Esophagus muscularis mucosa (tissue), 4 donors: ENCODE data around the gene PKNOX1. TPM values are rescaled to one million over a fixed set of nuclear protein-coding genes. Genes with fewer than 3 reads are reported as not detected.
"Not testable (repeated sequence)": the region's sequence is repeated elsewhere in the genome, so short reads cannot be mapped to it uniquely, and the experiment has no call there.

Experiments used
- DNase-seq: peaks from one replicate; pipeline ENCODE4 v3.0.0-alpha.2; 2017; ENCODE audit errors: extremely low spot score
- H3K27ac ChIP-seq, 4 donors: fragments of 200-600 bp; sonication (generic); replicated peaks in 1 of 4; 1 replicate in 3 of 4; 2 replicates in 1 of 4; pipeline ENCODE4 v1.5.1; 2016 to 2019; ENCODE audit warnings: mild to moderate bottlenecking in 1 of 4
- H3K27me3 ChIP-seq, 4 donors: fragments of 200-600 bp; sonication (generic); one replicate each; pipeline versions ENCODE4 v1.5.1 to v1.6.0; 2016 to 2019
- H3K36me3 ChIP-seq, 4 donors: fragments of 200-600 bp; sonication (generic); one replicate each; pipeline ENCODE4 v1.5.1; 2016 to 2019
- H3K4me1 ChIP-seq, 4 donors: fragments of 200-600 bp; sonication (generic); one replicate each; pipeline ENCODE4 v1.5.1; 2016 to 2019
- H3K4me3 ChIP-seq, 4 donors: fragments of 200-600 bp; sonication (generic); 1 replicate in 2 of 4; 2 replicates in 2 of 4; pipeline ENCODE4 v1.5.1; 2016 to 2019; ENCODE audit warnings: mild to moderate bottlenecking in 4 of 4, moderate library complexity in 1 of 4
- H3K9me3 ChIP-seq, 4 donors: fragments of 200-600 bp; sonication (generic); 1 replicate in 3 of 4; 2 replicates in 1 of 4; pipeline ENCODE4 v1.5.1; 2016 to 2019
- EP300 ChIP-seq: sonication (generic); formaldehyde crosslinking; IDR thresholded peaks from one replicate; pipeline ENCODE4 v1.6.1; 2017; ENCODE audit warnings: antibody characterized with exemption
- POLR2A ChIP-seq: fragments of 450-650 bp; IDR thresholded peaks from one replicate; pipeline ENCODE4 v1.6.1; 2017; ENCODE audit warnings: antibody characterized with exemption, moderate library complexity, mild to moderate bottlenecking, low read depth
- POLR2AphosphoS5 ChIP-seq, 2 donors: sonication (generic); formaldehyde crosslinking; IDR thresholded peaks; one replicate each; pipeline ENCODE4 v1.6.1; 2017; ENCODE audit warnings: antibody characterized with exemption in 2 of 2
- WGBS: methylation state at CpG from one replicate; pipeline ENCODE4 v1.1.5; 2018; 5-methylcytosine and 5-hydroxymethylcytosine counted together
- intact Hi-C: fragments of 100-400 bp; cut with DNase I; formaldehyde crosslinking; loops from one replicate; pipeline ENCODE4 v1.15.1; 2023
- total RNA-seq, 4 donors: library from RNA; depleted of rRNA; stranded (reverse); fragments of >200 nt; gene quantifications; one replicate each; pipeline versions ENCODE4 v1.1.0 to v1.2.1, GENCODE V29; 2016
- TF ChIP-seq, protein P1 (sequence below), 3 experiments: fragments of 200-600 bp in 2 of 3; fragments of 450-650 bp in 1 of 3; sonication (generic) in 2 of 3; IDR thresholded peaks; one replicate each; pipeline ENCODE4 v1.5.1; 2017 to 2019; ENCODE audit warnings: antibody characterized with exemption in 3 of 3, mild to moderate bottlenecking in 2 of 3, moderate library complexity in 1 of 3

PKNOX1 gene
- total RNA-seq, 4 donors from 2014 or later: 10.3 to 18.7 (median 14.3) TPM

DNA sequence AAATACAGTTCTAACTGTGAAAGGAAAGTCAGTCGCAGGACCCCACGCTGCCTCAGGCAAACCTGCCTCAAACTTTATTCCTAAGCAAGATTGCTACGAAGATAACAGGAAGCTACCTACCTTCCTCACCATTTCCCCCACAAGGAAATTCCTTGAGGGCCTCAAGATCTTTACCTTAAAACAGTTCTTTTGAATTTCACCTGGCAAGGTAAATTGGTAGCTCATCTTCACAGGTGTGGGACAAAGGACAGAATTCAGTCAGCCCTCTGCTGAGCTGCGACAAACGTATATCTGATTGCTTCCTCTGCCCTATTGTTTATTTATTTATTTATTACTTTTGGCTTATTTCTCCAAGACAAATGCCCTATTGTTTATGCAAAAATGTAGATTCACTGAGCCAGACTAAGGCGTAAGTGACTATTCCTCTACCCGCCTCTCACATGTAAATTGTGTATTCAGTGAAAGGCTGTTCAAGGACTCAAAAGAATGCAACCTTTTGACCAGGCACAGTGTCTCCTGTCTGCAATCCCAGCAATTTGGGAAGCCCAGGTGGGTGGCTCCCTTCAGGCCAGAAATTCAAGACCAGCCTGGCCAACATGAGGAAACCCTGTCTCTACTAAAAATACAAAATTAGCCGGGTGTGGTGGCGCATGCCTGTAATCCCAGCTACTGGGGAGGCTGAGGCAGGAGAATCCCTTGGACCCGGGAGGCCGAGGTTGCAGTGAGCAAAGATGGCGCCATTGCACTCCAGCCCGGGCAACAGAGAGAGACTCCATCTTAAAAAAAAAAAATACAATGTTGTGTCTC, 17.3 kb upstream of the PKNOX1 start:
- Histone ChIP-seq H3K36me3 (no peaks in the 10 kb centered on the region), H3K27me3 (no peaks in the 10 kb centered on the region), H3K27ac (no peak overlapping the region), H3K4me3 (no peak overlapping the region), H3K4me1 (no peaks in the 10 kb centered on the region), H3K9me3 (no peaks in the 10 kb centered on the region)
- DNase-seq: no peak
- 87% methylated on average over 13 of the region's 13 CpGs for WGBS
- no peak for TF ChIP-seq POLR2A
- TF ChIP-seq POLR2AphosphoS5 (IDR thresholded peaks at IDR 0.05): no peak
- TF ChIP-seq, protein P1, sequence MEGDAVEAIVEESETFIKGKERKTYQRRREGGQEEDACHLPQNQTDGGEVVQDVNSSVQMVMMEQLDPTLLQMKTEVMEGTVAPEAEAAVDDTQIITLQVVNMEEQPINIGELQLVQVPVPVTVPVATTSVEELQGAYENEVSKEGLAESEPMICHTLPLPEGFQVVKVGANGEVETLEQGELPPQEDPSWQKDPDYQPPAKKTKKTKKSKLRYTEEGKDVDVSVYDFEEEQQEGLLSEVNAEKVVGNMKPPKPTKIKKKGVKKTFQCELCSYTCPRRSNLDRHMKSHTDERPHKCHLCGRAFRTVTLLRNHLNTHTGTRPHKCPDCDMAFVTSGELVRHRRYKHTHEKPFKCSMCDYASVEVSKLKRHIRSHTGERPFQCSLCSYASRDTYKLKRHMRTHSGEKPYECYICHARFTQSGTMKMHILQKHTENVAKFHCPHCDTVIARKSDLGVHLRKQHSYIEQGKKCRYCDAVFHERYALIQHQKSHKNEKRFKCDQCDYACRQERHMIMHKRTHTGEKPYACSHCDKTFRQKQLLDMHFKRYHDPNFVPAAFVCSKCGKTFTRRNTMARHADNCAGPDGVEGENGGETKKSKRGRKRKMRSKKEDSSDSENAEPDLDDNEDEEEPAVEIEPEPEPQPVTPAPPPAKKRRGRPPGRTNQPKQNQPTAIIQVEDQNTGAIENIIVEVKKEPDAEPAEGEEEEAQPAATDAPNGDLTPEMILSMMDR (IDR thresholded peaks at IDR 0.05): no peak
- no peak for TF ChIP-seq EP300
- intact Hi-C loops: no loop called here

DNA sequence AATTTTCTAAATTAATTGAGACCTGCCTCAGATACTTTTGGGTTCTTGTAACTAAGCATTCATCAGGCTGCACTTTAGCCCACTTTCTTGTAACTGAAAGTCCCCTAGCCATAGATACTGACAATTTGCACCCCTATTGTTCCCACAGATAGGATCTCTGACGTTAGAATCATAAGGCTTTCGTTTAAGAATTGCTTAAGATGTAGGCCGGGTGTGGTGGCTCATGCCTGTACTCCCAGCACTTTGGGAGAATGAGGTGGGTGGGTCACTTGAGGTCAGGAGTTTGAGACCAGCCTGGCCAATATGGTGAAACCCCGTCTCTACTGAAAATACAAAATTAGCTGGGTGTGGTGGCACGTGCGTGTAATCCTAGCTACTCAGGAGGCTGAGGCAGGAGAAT, 16.2 kb upstream of the PKNOX1 start:
- H3K27ac ChIP-seq, H3K9me3 ChIP-seq, H3K36me3 ChIP-seq, H3K4me3 ChIP-seq, H3K4me1 ChIP-seq, H3K27me3 ChIP-seq, intact Hi-C loops, DNase-seq: not testable (repeated sequence)
- WGBS: 86% methylated on average over 6 of the region's 6 CpGs

DNA sequence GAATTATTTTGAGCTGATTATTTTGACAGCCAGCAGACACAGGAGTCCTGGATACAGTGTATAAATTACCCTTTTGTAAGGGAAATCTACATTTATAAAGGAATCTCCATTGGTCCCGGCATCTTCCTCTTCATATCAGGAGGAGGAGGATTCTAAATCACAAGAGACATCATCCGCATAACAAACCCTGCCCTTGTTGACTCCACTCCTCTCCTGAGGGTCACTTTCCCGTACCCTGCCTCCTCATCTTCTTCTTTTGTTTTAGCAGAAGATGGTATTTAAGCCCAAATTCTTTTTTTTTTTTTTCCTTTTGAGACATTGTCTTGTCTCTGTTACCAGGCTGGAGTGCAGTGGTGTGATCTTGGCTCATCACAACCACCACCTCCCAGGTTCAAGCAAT, 14.6 kb upstream of the PKNOX1 start:
- no peak for DNase-seq
- Histone ChIP-seq H3K4me3 (no peak overlapping the region), H3K27me3 (no peaks in the 10 kb centered on the region), H3K4me1 (no peaks in the 10 kb centered on the region), H3K36me3 (no peaks in the 10 kb centered on the region), H3K27ac (no peak overlapping the region), H3K9me3 (no peaks in the 10 kb centered on the region)
- TF ChIP-seq POLR2A (no peak), POLR2AphosphoS5 (IDR thresholded peaks at IDR 0.05) (no peak), EP300 (no peak)
- WGBS: 88% methylated on average over 3 of the region's 3 CpGs
- intact Hi-C loops: no loop called here

DNA sequence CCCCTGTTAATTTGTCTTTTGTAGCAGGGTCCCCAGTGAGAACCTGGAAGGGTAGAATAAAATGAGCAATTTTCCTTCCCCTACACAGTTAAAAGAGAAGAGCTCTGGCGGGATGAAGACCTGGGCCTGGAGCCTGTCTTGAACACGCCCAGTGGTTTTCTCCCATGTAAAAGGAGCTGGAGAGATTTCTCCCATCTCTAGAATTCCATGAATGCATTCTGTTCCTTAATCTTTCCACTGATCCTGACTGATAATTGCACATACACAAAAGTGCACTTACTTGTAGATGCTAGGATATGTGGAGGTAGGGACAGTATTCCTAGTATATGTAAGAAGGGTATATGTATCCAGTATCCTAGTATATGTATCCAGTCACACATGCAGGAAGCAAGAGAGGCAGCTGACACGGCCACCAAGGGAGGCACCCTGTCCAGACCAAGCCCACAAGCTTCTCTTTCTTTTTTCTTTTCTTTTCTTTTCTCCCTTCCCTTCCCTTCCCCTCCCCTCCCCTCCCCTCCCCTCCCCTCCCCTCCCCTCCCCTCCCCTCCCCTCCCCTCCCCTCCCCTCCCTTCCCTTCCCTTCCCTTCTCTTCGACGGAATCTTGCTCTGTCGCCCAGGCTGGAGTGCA, 11.9 kb upstream of the PKNOX1 start:
- Histone ChIP-seq H3K9me3 (no peaks in the 10 kb centered on the region), H3K4me1 (no peaks in the 10 kb centered on the region), H3K27ac (no peak overlapping the region), H3K4me3 (no peak overlapping the region), H3K36me3 (no peaks in the 10 kb centered on the region), H3K27me3 (no peaks in the 10 kb centered on the region)
- TF ChIP-seq, protein P1 (IDR thresholded peaks at IDR 0.05): no peak
- TF ChIP-seq POLR2AphosphoS5 (IDR thresholded peaks at IDR 0.05) (no peak), POLR2A (no peak), EP300 (no peak)
- WGBS: 74% methylated on average over 6 of the region's 6 CpGs
- intact Hi-C loops: no loop called here
- no peak for DNase-seq

DNA sequence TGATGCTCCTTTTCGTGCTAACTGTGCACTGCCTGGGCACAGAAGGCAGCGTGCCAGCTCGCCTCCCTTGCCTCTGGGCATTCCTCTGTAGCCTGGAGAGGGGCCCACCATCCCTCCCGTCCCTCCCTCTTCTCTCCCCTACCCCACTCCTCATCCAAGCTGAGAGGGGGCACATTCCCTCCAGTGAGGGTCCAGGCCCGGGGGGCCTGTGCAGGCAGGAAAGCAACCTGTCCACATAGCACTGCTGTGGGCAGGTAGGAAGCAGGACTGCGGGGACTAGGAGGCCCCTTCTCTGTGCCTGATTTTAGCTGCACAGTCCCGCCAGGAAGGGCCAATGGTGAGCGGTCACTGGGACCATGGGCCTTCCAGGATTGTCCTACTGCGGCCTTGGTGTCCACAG, 10.3 kb upstream of the PKNOX1 start:
- TF ChIP-seq, protein P1 (IDR thresholded peaks at IDR 0.05): no peak
- no peak for TF ChIP-seq POLR2A
- no peak for TF ChIP-seq EP300
- no peak for TF ChIP-seq POLR2AphosphoS5 (IDR thresholded peaks at IDR 0.05)
- H3K4me1 ChIP-seq: no peaks in the 10 kb centered on the region
- DNase-seq: no peak
- no peaks in the 10 kb centered on the region for H3K36me3 ChIP-seq
- intact Hi-C loops: no loop called here
- 93% methylated on average over 9 of the region's 9 CpGs for WGBS
- no peaks in the 10 kb centered on the region for H3K27me3 ChIP-seq
- H3K9me3 ChIP-seq: no peaks in the 10 kb centered on the region
- H3K4me3 ChIP-seq: no peak overlapping the region
- no peak overlapping the region for H3K27ac ChIP-seq
